ENCODE data around the gene MEF2D.
A peak's percentile ranks its signal among the peaks of the same experiment; 100 is the strongest.

MEF2D gene

GRCh38 chr1:156503698-156504437 lies 3.3 kb upstream of the MEF2D start:
- Histone ChIP-seq H3K27ac (peak overlapping the region; percentile 52 to 100 (median 99)), H3K4me3 (no peak overlapping the region)

- H3K4me3 ChIP-seq: peak overlapping the region in 3 of 7 experiments; percentile 1 to 10 (median 6)
- H3K27ac ChIP-seq: peak overlapping the region; percentile 52 to 100 (median 99)
These were observed 2.5 kb upstream of the MEF2D start for GRCh38 chr1:156502894-156503697.

- no peak overlapping the region for H3K4me3 ChIP-seq
These were observed 1.9 kb upstream of the MEF2D start for GRCh38 chr1:156502391-156502893.

GRCh38 chr1:156500793-156501506 lies 375 bp upstream of the MEF2D start:
- peak overlapping the region; percentile 95 to 100 (median 99) for H3K27ac ChIP-seq
- H3K4me3 ChIP-seq: peak overlapping the region; percentile 68 to 98 (median 97)

More at GRCh38 chr1:156502391-156502893, 1.9 kb upstream of the MEF2D start:
- peak overlapping the region in 20 of 21 experiments; percentile 98 to 100 (median 100) for H3K27ac ChIP-seq

GRCh38 chr1:156499842-156500542 lies 583 bp downstream of the MEF2D start:
- peak overlapping the region; percentile 93 to 100 (median 99) for H3K27ac ChIP-seq
- peak overlapping the region; percentile 68 to 98 (median 97) for H3K4me3 ChIP-seq

- Histone ChIP-seq H3K27ac (peak overlapping the region in 20 of 21 experiments; percentile 96 to 100 (median 100)), H3K4me3 (peak overlapping the region; percentile 68 to 98 (median 97))
These were observed 1.3 kb downstream of the MEF2D start for GRCh38 chr1:156499194-156499841.

GRCh38 chr1:156498432-156499193 lies 2.0 kb downstream of the MEF2D start:
- H3K4me3 ChIP-seq: peak overlapping the region; percentile 68 to 98 (median 97)
- peak overlapping the region in 19 of 21 experiments; percentile 96 to 100 (median 100) for H3K27ac ChIP-seq

- peak overlapping the region in 6 of 7 experiments; percentile 68 to 98 (median 98) for H3K4me3 ChIP-seq
- H3K27ac ChIP-seq: peak overlapping the region in 13 of 21 experiments; percentile 11 to 100 (median 99)
These were observed 2.7 kb downstream of the MEF2D start for GRCh38 chr1:156497743-156498431.

- Histone ChIP-seq H3K27ac (peak overlapping the region in 13 of 21 experiments; percentile 1 to 100 (median 41)), H3K4me3 (no peak overlapping the region)
These were observed 3.4 kb downstream of the MEF2D start for GRCh38 chr1:156497078-156497742.

GRCh38 chr1:156496211-156496761 lies 4.3 kb downstream of the MEF2D start:
- Histone ChIP-seq H3K4me3 (no peak overlapping the region), H3K27ac (peak overlapping the region in 10 of 21 experiments; percentile 1 to 100 (median 30))

- Histone ChIP-seq H3K27ac (peak overlapping the region in 7 of 21 experiments; percentile 4 to 100 (median 20)), H3K4me3 (no peak overlapping the region)
These were observed 5.0 kb downstream of the MEF2D start for GRCh38 chr1:156495401-156496140.

- peak overlapping the region in 9 of 21 experiments; percentile 7 to 77 (median 42) for H3K27ac ChIP-seq
- no peak overlapping the region for H3K4me3 ChIP-seq
These were observed 6.2 kb downstream of the MEF2D start for GRCh38 chr1:156494309-156494895.

- Histone ChIP-seq H3K27ac (peak overlapping the region in 11 of 21 experiments; percentile 7 to 77 (median 44)), H3K4me3 (no peak overlapping the region)
These were observed 6.8 kb downstream of the MEF2D start for GRCh38 chr1:156493742-156494141.

GRCh38 chr1:156493154-156493631 lies 7.4 kb downstream of the MEF2D start:
- Histone ChIP-seq H3K27ac (peak overlapping the region in 17 of 21 experiments; percentile 4 to 84 (median 50)), H3K4me3 (no peak overlapping the region)

- H3K27ac ChIP-seq: peak overlapping the region in 17 of 21 experiments; percentile 5 to 84 (median 50)
- H3K4me3 ChIP-seq: no peak overlapping the region
These were observed 7.9 kb downstream of the MEF2D start for GRCh38 chr1:156492591-156493080.

Measured in skin epidermis (tissue), 12 donors.